Duodenal mucosa (tissue), 2 donors: ENCODE measurements around the gene BBS2.
"Not testable (repeated sequence)": the region's sequence is repeated elsewhere in the genome, so short reads cannot be mapped to it uniquely, and the experiment has no call there.

ENCODE experiments used
- H3K27ac ChIP-seq: one replicate; pipeline ENCODE4 v1.7.0; 2013; ENCODE audit warnings: low read depth, low read length
- H3K27me3 ChIP-seq, 2 donors: one replicate each; pipeline ENCODE4 v1.7.0; 2013; ENCODE audit warnings: low read length in 2 of 2, control low read depth in 1 of 2; ENCODE audit not compliant: insufficient read depth in 2 of 2, control insufficient read depth in 1 of 2
- H3K36me3 ChIP-seq, 2 donors: one replicate each; pipeline ENCODE4 v1.7.0; 2013; ENCODE audit warnings: low read length in 2 of 2, control low read depth in 1 of 2; ENCODE audit not compliant: insufficient read depth in 2 of 2, control insufficient read depth in 1 of 2
- H3K4me1 ChIP-seq, 2 donors: one replicate each; pipeline ENCODE4 v1.7.0; 2013; ENCODE audit warnings: low read length in 2 of 2, control low read depth in 1 of 2; ENCODE audit not compliant: insufficient read depth in 2 of 2, control insufficient read depth in 1 of 2
- H3K4me3 ChIP-seq, 2 donors: one replicate each; pipeline ENCODE4 v1.7.0; 2013; ENCODE audit warnings: low read length in 2 of 2, low read depth in 1 of 2
- H3K9ac ChIP-seq, 2 donors: one replicate each; pipeline ENCODE4 v1.7.0; 2013; ENCODE audit warnings: low read length in 2 of 2, low read depth in 1 of 2
- H3K9me3 ChIP-seq, 2 donors: one replicate each; pipeline ENCODE4 v1.7.0; 2013; ENCODE audit warnings: low read length in 2 of 2, control low read depth in 1 of 2; ENCODE audit not compliant: control insufficient read depth in 1 of 2

BBS2 gene

DNA sequence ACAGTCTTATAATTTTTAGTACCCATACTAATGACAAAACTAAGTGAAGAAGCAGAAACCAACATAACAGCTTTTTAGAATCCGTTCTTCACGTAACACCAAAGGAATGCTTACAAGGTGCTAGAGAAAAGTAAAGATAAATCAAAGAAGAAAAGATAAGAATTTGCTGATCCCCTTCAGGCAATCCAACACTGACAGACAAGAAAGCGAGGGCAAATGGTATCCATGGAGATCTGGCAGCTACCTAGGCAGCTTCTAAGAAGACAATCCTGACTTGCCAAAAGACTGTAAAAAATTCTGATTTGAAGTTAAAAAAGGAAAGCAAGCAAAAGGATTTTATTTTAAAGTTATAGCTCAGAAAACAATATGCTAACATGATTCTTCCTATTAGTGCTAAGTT is 14.6 kb downstream of the BBS2 start:
- Histone ChIP-seq H3K9ac (no peak overlapping the region), H3K4me1 (no peaks in the 10 kb centered on the region), H3K36me3 (peaks cover 34 to 72% of the 10 kb centered on the region in 2 donors), H3K4me3 (no peak overlapping the region), H3K27ac (no peak overlapping the region), H3K9me3 (no peaks in the 10 kb centered on the region), H3K27me3 (no peaks in the 10 kb centered on the region)

DNA sequence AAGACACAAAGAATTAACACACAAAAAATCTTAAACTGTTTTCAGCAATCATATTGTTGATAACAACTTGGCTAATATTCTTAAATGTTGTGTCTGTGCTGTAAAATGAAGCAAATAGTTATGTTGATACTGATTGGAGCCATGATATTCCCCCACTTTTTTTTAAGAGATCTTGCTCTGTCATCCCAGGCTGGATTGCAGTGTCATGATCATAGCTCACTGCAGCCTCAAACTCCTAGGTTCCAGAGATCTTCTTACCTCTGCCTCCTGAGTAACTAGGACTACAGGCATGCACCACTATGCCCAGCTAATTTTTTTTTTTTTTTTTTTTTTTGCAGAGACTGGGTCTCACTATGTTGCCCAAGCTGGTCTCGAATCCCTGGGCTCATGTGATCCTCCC is 26.0 kb downstream of the BBS2 start:
- Histone ChIP-seq H3K4me3 (no peak overlapping the region), H3K4me1 (no peaks in the 10 kb centered on the region), H3K9ac (no peak overlapping the region), H3K27me3 (no peaks in the 10 kb centered on the region), H3K9me3 (no peaks in the 10 kb centered on the region), H3K27ac (no peak overlapping the region), H3K36me3 (peaks cover 13 to 30% of the 10 kb centered on the region in 2 donors)

DNA sequence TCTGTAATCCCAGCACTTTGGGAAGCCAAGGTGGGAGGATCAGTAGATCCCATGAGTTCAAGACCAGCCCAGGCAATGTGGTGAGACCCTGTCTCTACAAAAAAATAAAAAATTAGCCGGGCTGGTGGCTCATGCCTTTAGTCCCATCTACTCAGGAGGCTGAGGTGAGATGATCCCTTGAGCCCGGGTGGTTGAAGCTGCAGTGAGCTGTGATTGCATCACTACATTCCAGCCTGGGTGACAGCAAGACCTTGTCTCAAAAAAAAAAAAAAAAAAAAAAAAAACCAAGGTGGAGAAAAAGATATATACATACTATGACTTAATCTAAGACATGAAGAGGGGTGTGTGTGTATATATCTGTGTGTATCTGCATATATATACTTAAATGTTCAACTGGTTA is 26.7 kb downstream of the BBS2 start:
- Histone ChIP-seq H3K27me3 (no peaks in the 10 kb centered on the region), H3K9ac (no peak overlapping the region), H3K4me1 (no peaks in the 10 kb centered on the region), H3K4me3 (no peak overlapping the region), H3K9me3 (no peaks in the 10 kb centered on the region), H3K27ac (no peak overlapping the region), H3K36me3 (peaks cover 13 to 23% of the 10 kb centered on the region in 2 donors)

GRCh38 chr16:56491657-56492261 is 28.1 kb downstream of the BBS2 start:
- H3K9me3 ChIP-seq = no peaks in the 10 kb centered on the region
- no peak overlapping the region for H3K9ac ChIP-seq
- H3K27ac ChIP-seq = no peak overlapping the region
- H3K4me1 ChIP-seq = no peaks in the 10 kb centered on the region
- H3K4me3 ChIP-seq = no peak overlapping the region
- no peaks in the 10 kb centered on the region for H3K27me3 ChIP-seq
- peaks cover 7 to 9% of the 10 kb centered on the region in 2 donors for H3K36me3 ChIP-seq

- not testable (repeated sequence) for H3K4me3 ChIP-seq, H3K27me3 ChIP-seq, H3K4me1 ChIP-seq, H3K9me3 ChIP-seq, H3K27ac ChIP-seq, H3K9ac ChIP-seq
- peaks cover 0 to 22% of the 10 kb centered on the region in 2 donors for H3K36me3 ChIP-seq
Measured at GRCh38 chr16:56488868-56489267, 31.0 kb downstream of the BBS2 start.

- Histone ChIP-seq H3K9ac (no peak overlapping the region), H3K27ac (no peak overlapping the region), H3K36me3 (peaks cover 0 to 26% of the 10 kb centered on the region in 2 donors)
Measured at GRCh38 chr16:56488035-56488434, 31.8 kb downstream of the BBS2 start.

GRCh38 chr16:56483394-56483793 is 36.4 kb downstream of the BBS2 start:
- Histone ChIP-seq H3K9ac (no peak overlapping the region), H3K4me3 (no peak overlapping the region), H3K9me3 (no peaks in the 10 kb centered on the region), H3K36me3 (peaks cover 11 to 36% of the 10 kb centered on the region in 2 donors), H3K27me3 (no peaks in the 10 kb centered on the region), H3K27ac (no peak overlapping the region), H3K4me1 (no peaks in the 10 kb centered on the region)

More at GRCh38 chr16:56488035-56488434, 31.8 kb downstream of the BBS2 start:
- no peak overlapping the region for H3K4me3 ChIP-seq
- H3K9me3 ChIP-seq = no peaks in the 10 kb centered on the region
- no peaks in the 10 kb centered on the region for H3K27me3 ChIP-seq
- H3K4me1 ChIP-seq = no peaks in the 10 kb centered on the region

GRCh38 chr16:56482683-56483236 is 37.1 kb downstream of the BBS2 start:
- no peak overlapping the region for H3K27ac ChIP-seq
- H3K9ac ChIP-seq = no peak overlapping the region
- H3K4me3 ChIP-seq = no peak overlapping the region
- peaks cover 11 to 42% of the 10 kb centered on the region in 2 donors for H3K36me3 ChIP-seq
- H3K27me3 ChIP-seq = no peaks in the 10 kb centered on the region
- H3K9me3 ChIP-seq = no peaks in the 10 kb centered on the region
- no peaks in the 10 kb centered on the region for H3K4me1 ChIP-seq

GRCh38 chr16:56481468-56482122 is 38.2 kb downstream of the BBS2 start:
- Histone ChIP-seq H3K4me1 (no peaks in the 10 kb centered on the region), H3K9me3 (no peaks in the 10 kb centered on the region), H3K36me3 (peaks cover 18 to 50% of the 10 kb centered on the region in 2 donors), H3K9ac (no peak overlapping the region), H3K4me3 (no peak overlapping the region), H3K27me3 (no peaks in the 10 kb centered on the region), H3K27ac (no peak overlapping the region)

DNA sequence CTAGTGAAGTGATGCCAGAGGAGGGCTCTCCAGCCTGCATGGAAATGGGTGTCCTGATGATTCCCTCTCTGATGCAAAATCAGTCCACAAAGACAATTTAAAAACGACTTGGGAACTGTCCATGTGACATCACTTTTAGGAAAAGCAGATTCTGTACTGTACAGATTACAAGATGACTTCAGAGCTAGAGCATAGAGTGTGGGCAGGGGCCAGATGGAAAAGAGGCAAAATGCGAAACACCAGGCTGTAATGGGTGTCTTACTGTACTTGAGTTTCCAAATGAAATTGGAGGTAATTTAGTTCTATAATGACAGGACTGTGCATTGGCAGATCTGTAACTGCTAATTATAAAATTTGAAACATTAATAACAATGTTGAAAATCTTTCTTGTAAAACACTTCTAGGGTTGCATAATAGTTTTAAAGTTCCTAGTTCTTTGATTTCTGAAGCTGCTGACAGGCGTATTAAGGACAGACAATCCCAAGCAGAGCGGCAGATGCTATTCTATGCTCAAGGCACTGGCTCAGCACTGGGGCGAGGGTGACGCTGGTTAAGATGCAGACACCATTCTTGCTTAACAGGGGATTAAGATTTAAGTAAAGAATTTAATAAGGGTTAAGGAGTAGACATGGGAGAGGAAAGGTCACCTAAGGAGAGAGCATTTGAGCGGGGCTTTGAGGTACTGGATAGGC is 38.9 kb downstream of the BBS2 start:
- Histone ChIP-seq H3K27me3 (no peaks in the 10 kb centered on the region), H3K9ac (no peak overlapping the region), H3K36me3 (peaks cover 18 to 56% of the 10 kb centered on the region in 2 donors), H3K4me1 (no peaks in the 10 kb centered on the region), H3K4me3 (no peak overlapping the region), H3K9me3 (no peaks in the 10 kb centered on the region), H3K27ac (no peak overlapping the region)
